Liver (tissue), 9 donors: ENCODE measurements around the gene FUCA2. TPM values are rescaled to one million over a fixed set of nuclear protein-coding genes. Genes with fewer than 3 reads are reported as not detected.

ENCODE experiments used
- DNase-seq: peaks from one replicate; pipeline ENCODE4 v3.0.0-alpha.2; 2017; ENCODE audit warnings: low spot score
- H3K27ac ChIP-seq, 2 donors: one replicate each; pipeline ENCODE4 v1.7.0; 2013; ENCODE audit warnings: inconsistent platforms in 2 of 2, low read length in 2 of 2, control low read depth in 1 of 2, low read depth in 1 of 2, mild to moderate bottlenecking in 1 of 2
- H3K27me3 ChIP-seq, 4 donors: one replicate each; pipeline versions ENCODE4 v1.6.1 to v1.7.0; 2013; ENCODE audit warnings: low read length in 3 of 4, inconsistent platforms in 1 of 4, mild to moderate bottlenecking in 1 of 4, moderate library complexity in 1 of 4; ENCODE audit not compliant: control insufficient read depth in 4 of 4, insufficient read depth in 4 of 4
- H3K36me3 ChIP-seq, 4 donors: one replicate each; pipeline versions ENCODE4 v1.6.1 to v1.7.0; 2013; ENCODE audit warnings: low read length in 3 of 4, mild to moderate bottlenecking in 3 of 4, low read depth in 1 of 4, moderate library complexity in 1 of 4; ENCODE audit not compliant: control insufficient read depth in 4 of 4, insufficient read depth in 3 of 4
- H3K4me1 ChIP-seq, 4 donors: one replicate each; pipeline versions ENCODE4 v1.6.1 to v1.7.0; 2013; ENCODE audit warnings: low read length in 3 of 4, mild to moderate bottlenecking in 3 of 4, moderate library complexity in 1 of 4; ENCODE audit not compliant: control insufficient read depth in 4 of 4, insufficient read depth in 4 of 4
- H3K4me3 ChIP-seq, 3 donors: one replicate each; pipeline versions ENCODE4 v1.6.1 to v1.7.0; 2013; ENCODE audit warnings: low read length in 3 of 3, control low read depth in 1 of 3, low read depth in 1 of 3, mild to moderate bottlenecking in 1 of 3
- H3K9ac ChIP-seq, 2 donors: one replicate each; pipeline ENCODE4 v1.7.0; 2013; ENCODE audit warnings: low read length in 2 of 2, mild to moderate bottlenecking in 2 of 2, moderate library complexity in 2 of 2, control low read depth in 1 of 2, low read depth in 1 of 2
- H3K9me3 ChIP-seq, 4 donors: one replicate each; pipeline versions ENCODE4 v1.6.1 to v1.7.0; 2013; ENCODE audit warnings: low read length in 3 of 4; ENCODE audit not compliant: control insufficient read depth in 4 of 4
- ATF3 ChIP-seq: IDR thresholded peaks from 2 replicates; pipeline ENCODE4 v1.6.1; 2016; ENCODE audit warnings: antibody characterized with exemption
- CTCF ChIP-seq: fragments of 150-350 bp; IDR thresholded peaks from 2 replicates; pipeline ENCODE4 v1.5.1; 2017; ENCODE audit warnings: improper control_type of control experiment, low read depth, low read length; ENCODE audit not compliant: missing input control
- EGR1 ChIP-seq, 2 donors: IDR thresholded peaks; 2 replicates each; pipeline ENCODE4 v1.6.1; 2016 to 2018; ENCODE audit warnings: antibody characterized with exemption in 2 of 2, low read depth in 2 of 2
- FOXA1 ChIP-seq: IDR thresholded peaks from 2 replicates; pipeline ENCODE4 v1.6.1; 2016; ENCODE audit warnings: antibody characterized with exemption
- FOXA2 ChIP-seq: IDR thresholded peaks from 2 replicates; pipeline ENCODE4 v1.6.1; 2016; ENCODE audit warnings: antibody characterized with exemption
- GABPA ChIP-seq, 2 donors: IDR thresholded peaks in 1 of 2; conservative IDR thresholded peaks in 1 of 2; 2 replicates each; pipeline ENCODE4 v1.6.1; 2016; ENCODE audit warnings: antibody characterized with exemption in 2 of 2, mild to moderate bottlenecking in 1 of 2, moderate library complexity in 1 of 2
- HNF4A ChIP-seq, 2 donors: conservative IDR thresholded peaks; 2 replicates each; pipeline ENCODE4 v1.6.1; 2016; ENCODE audit warnings: antibody characterized with exemption in 2 of 2, mild to moderate bottlenecking in 2 of 2
- HNF4G ChIP-seq: IDR thresholded peaks from 2 replicates; pipeline ENCODE4 v1.6.1; 2016; ENCODE audit warnings: antibody characterized with exemption
- JUND ChIP-seq, 2 donors: IDR thresholded peaks; 2 replicates each; pipeline ENCODE4 v1.6.1; 2016; ENCODE audit warnings: antibody characterized with exemption in 2 of 2
- MAX ChIP-seq: IDR thresholded peaks from 2 replicates; pipeline ENCODE4 v1.6.1; 2016; ENCODE audit warnings: antibody characterized with exemption
- NR2F2 ChIP-seq: IDR thresholded peaks from 2 replicates; pipeline ENCODE4 v1.6.1; 2016; ENCODE audit warnings: antibody characterized with exemption
- RAD21 ChIP-seq, 2 donors: IDR thresholded peaks; 2 replicates each; pipeline ENCODE4 v1.6.1; 2016; ENCODE audit warnings: antibody characterized with exemption in 2 of 2, mild to moderate bottlenecking in 2 of 2
- REST ChIP-seq: IDR thresholded peaks from 2 replicates; pipeline ENCODE4 v1.6.1; 2016; ENCODE audit warnings: antibody characterized with exemption, mild to moderate bottlenecking
- RXRA ChIP-seq, 2 donors: IDR thresholded peaks; 2 replicates each; pipeline ENCODE4 v1.6.1; 2017 to 2018; ENCODE audit warnings: antibody characterized with exemption in 2 of 2, mild to moderate bottlenecking in 1 of 2
- SP1 ChIP-seq: IDR thresholded peaks from 2 replicates; pipeline ENCODE4 v1.6.1; 2018; ENCODE audit warnings: antibody characterized with exemption, mild to moderate bottlenecking
- TAF1 ChIP-seq: conservative IDR thresholded peaks from 2 replicates; pipeline ENCODE4 v1.6.1; 2016; ENCODE audit warnings: antibody characterized with exemption, mild to moderate bottlenecking
- YY1 ChIP-seq: IDR thresholded peaks from 2 replicates; pipeline ENCODE4 v1.6.1; 2016; ENCODE audit warnings: antibody characterized with exemption, mild to moderate bottlenecking
- ZBTB33 ChIP-seq: IDR thresholded peaks from 2 replicates; pipeline ENCODE4 v1.6.1; 2016; ENCODE audit warnings: antibody characterized with exemption
- WGBS: extraction: QIAGEN DNeasy Blood & Tissue Kit; methylation state at CpG from one replicate; pipeline ENCODE4 v1.1.7; 2013; 5-methylcytosine and 5-hydroxymethylcytosine counted together
- polyA plus RNA-seq, 2 donors: library from polyadenylated mRNA; stranded (reverse) in 1 of 2; unstranded in 1 of 2; fragments of 200-250 nt in 1 of 2; fragments of >200 nt in 1 of 2; fragmentation: Nextera tagmentation in 1 of 2; extraction: Ambion mirVana in 1 of 2; gene quantifications; one replicate each; pipeline versions ENCODE4 v1.2.1 to v1.2.3, GENCODE V29; 2013 to 2015
- total RNA-seq, 2 donors: library from RNA; depleted of rRNA; stranded (reverse); fragments of >200 nt; gene quantifications; one replicate each; pipeline ENCODE4 v1.2.3, GENCODE V29; 2014
- donor health status: healthy.
- donor health status: healthy.
- donor health status: healthy.
- donor health status: healthy.
- donor health status: healthy.

Gene FUCA2
- total and polyA plus RNA-seq, 4 donors, result 22.4 to 44.5 (median 35.1) TPM

- TF ChIP-seq CTCF (no peak), HNF4A (conservative IDR thresholded peaks at IDR 0.05) (peak; percentile 57 to 61), FOXA2 (peak; percentile 43), GABPA (IDR thresholded peaks at IDR 0.05 in 1 of 2, conservative IDR thresholded peaks at IDR 0.05 in 1 of 2) (peak; percentile 79 to 90), TAF1 (peak; percentile 94), NR2F2 (peak; percentile 25), EGR1 (IDR thresholded peaks at IDR 0.05; ENCODE audit: low read depth in 2 of 2) (no peak), ATF3 (peak; percentile 8), ZBTB33 (peak; percentile 87), YY1 (peak; percentile 96), MAX (peak; percentile 94), SP1 (peak; percentile 79), RXRA (IDR thresholded peaks at IDR 0.05) (peak; percentile 38 to 48), RAD21 (IDR thresholded peaks at IDR 0.05) (peak; percentile 53 to 64), FOXA1 (peak; percentile 59), REST (peak; percentile 80), JUND (IDR thresholded peaks at IDR 0.05) (peak in 1 of 2 donors; percentile 16), HNF4G (no peak)
These were observed 60.8 kb downstream of the FUCA2 start, which contains the start of the genes ADAT2 and PEX3 for GRCh38 chr6:143450453-143451371. Gene ADAT2, minus strand, starts transcription at chr6:143450695. Its CDS starts 37 bp downstream, at chr6:143450658. Gene PEX3, plus strand, starts transcription at chr6:143450805. Its CDS starts 238 bp downstream, at chr6:143451043.

More at GRCh38 chr6:143450453-143451371, 60.8 kb downstream of the FUCA2 start, which contains the start of the genes ADAT2 and PEX3:
- Histone ChIP-seq H3K9ac (peak within 1 kb of the TSS; percentile 97), H3K27me3 (no peaks in the 10 kb centered on the region), H3K4me1 (peaks cover 0 to 28% (median 16%) of the 10 kb centered on the region in 4 donors), H3K36me3 (no peaks in the 10 kb centered on the region), H3K4me3 (peak within 1 kb of the TSS; percentile 66 to 99 (median 96)), H3K9me3 (no peaks in the 10 kb centered on the region), H3K27ac (peak within 1 kb of the TSS; percentile 87)
- peak; percentile 92 for DNase-seq
- WGBS, result under 1% methylated on average over 56 of the region's 56 CpGs
